HFFc6 (cell line): ENCODE measurements around the gene FAM43B. TPM values are rescaled to one million over a fixed set of nuclear protein-coding genes. Genes with fewer than 3 reads are reported as not detected.

Experiments used
- DNase-seq: peaks from one replicate; pipeline ENCODE4 v3.0.0-alpha.2; 2018
- H3K27ac Mint-ChIP-seq: 2 replicates; pipeline ENCODE4 v1.8.0; 2020; ENCODE audit warnings: mild to moderate bottlenecking, mixed read lengths
- H3K27me3 Mint-ChIP-seq: 2 replicates; pipeline ENCODE4 v1.8.0; 2021; ENCODE audit warnings: mild to moderate bottlenecking, moderate library complexity, mixed read lengths; ENCODE audit not compliant: insufficient read depth
- H3K36me3 Mint-ChIP-seq: 2 replicates; pipeline ENCODE4 v1.8.0; 2021; ENCODE audit warnings: low read depth, mixed read lengths
- H3K4me1 Mint-ChIP-seq: 2 replicates; pipeline ENCODE4 v1.8.0; 2020; ENCODE audit warnings: low read depth, mixed read lengths
- H3K4me3 Mint-ChIP-seq: 2 replicates; pipeline ENCODE4 v1.8.0; 2020; ENCODE audit warnings: mild to moderate bottlenecking, moderate library complexity, mixed read lengths
- H3K9me3 Mint-ChIP-seq: 2 replicates; pipeline ENCODE4 v1.8.0; 2020; ENCODE audit warnings: mild to moderate bottlenecking, mixed read lengths
- total RNA-seq, 6 experiments: library from RNA; stranded (reverse); fragmentation: NEBNext Ultra II Directional; extraction: Animal tissue kit (Norgen Biotek cat#: 25700); gene quantifications; 2 replicates in 1 of 6; 3 replicates in 5 of 6; pipeline ENCODE4 v1.2.3, GENCODE V29; 2021
- TF ChIP-seq, protein P1 (sequence below): fragments of 200-600 bp; sonication (generic); IDR thresholded peaks from 2 replicates; pipeline ENCODE4 v1.5.0; 2021; ENCODE audit warnings: antibody characterized with exemption, mild to moderate bottlenecking

Gene FAM43B
- total RNA-seq, 6 experiments from 2014 or later, result 0.07 TPM; not detected in 5

DNA sequence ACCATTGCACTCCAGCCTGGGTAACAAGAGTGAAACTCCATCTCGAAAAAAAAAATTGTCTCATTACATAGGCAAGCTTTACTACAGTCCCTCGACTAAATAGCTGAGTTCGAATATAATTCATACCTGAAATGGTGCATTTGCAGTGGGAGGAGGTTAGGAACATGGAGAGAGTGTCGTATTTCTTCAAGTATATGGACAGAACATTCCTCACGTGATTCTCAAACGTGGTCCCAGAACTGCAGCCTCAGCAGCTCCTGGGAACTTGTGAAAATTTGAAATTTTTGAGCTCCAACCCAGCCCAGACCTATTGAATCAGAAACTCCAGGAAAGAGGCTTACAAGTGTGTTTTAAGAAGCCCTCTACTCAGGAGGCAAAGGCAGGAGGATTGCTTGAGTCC lies 43.7 kb downstream of the FAM43B start:
- DNase-seq, result no peak
- no peaks in the 10 kb centered on the region for H3K9me3 Mint-ChIP-seq
- peaks cover 6% of the 10 kb centered on the region for H3K27me3 Mint-ChIP-seq
- no peak overlapping the region for H3K4me3 Mint-ChIP-seq
- TF ChIP-seq, protein P1, sequence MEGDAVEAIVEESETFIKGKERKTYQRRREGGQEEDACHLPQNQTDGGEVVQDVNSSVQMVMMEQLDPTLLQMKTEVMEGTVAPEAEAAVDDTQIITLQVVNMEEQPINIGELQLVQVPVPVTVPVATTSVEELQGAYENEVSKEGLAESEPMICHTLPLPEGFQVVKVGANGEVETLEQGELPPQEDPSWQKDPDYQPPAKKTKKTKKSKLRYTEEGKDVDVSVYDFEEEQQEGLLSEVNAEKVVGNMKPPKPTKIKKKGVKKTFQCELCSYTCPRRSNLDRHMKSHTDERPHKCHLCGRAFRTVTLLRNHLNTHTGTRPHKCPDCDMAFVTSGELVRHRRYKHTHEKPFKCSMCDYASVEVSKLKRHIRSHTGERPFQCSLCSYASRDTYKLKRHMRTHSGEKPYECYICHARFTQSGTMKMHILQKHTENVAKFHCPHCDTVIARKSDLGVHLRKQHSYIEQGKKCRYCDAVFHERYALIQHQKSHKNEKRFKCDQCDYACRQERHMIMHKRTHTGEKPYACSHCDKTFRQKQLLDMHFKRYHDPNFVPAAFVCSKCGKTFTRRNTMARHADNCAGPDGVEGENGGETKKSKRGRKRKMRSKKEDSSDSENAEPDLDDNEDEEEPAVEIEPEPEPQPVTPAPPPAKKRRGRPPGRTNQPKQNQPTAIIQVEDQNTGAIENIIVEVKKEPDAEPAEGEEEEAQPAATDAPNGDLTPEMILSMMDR, result no peak
- no peak overlapping the region for H3K27ac Mint-ChIP-seq
- H3K36me3 Mint-ChIP-seq, result peaks cover 10% of the 10 kb centered on the region
- peaks cover 21% of the 10 kb centered on the region for H3K4me1 Mint-ChIP-seq

DNA sequence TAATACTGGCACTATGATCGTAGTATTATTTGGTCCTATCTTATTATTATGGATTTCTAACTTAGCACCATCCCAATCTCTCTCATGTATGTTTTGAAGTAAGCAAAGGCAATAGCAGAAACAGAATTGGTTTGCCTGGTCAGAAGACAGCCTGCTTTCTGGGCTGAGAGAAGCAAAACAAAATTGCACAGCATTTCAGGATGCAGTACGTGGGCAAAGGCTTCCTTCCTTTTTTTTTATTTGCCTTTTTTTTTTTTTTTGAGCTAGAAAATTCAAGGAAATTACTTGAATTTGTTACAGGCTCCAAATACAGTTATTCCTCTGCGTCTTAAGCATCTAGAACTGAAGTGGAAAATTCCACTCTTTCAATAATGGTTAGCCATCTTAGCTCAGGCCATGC lies 45.3 kb downstream of the FAM43B start:
- Mint-ChIP-seq H3K36me3 (peaks cover 17% of the 10 kb centered on the region), H3K27ac (no peak overlapping the region), H3K4me1 (peaks cover 36% of the 10 kb centered on the region), H3K4me3 (no peak overlapping the region), H3K27me3 (peaks cover 5% of the 10 kb centered on the region), H3K9me3 (no peaks in the 10 kb centered on the region)
- no peak for DNase-seq
- TF ChIP-seq, protein P1, result no peak

DNA sequence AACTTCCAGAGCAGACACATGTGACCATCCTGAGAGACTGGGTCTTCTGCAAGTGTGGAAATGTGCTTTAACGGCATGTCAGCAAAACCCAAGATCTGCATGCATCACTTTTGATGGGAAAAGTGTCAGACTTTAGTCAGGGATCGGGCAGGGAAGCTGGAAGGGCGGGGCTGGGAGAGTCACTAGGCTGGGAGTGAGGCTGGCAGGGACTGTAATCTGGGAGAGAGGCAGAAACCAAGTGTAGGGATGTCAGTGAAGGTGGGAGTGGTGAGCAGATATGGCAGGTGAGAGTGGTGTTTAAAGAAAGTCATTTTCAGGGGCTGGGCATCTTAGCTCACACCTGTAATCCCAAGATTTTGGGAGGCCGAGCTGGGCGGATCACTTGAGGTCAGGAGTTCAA lies 47.8 kb downstream of the FAM43B start:
- peak overlapping the region; percentile 33; the same call in 1 of the 2 replicates for H3K4me3 Mint-ChIP-seq
- DNase-seq, result no peak
- H3K27ac Mint-ChIP-seq, result peak overlapping the region; percentile 98
- H3K4me1 Mint-ChIP-seq, result peaks cover 61% of the 10 kb centered on the region
- peaks cover 26% of the 10 kb centered on the region for H3K36me3 Mint-ChIP-seq
- H3K27me3 Mint-ChIP-seq, result peaks cover 4% of the 10 kb centered on the region; the same call in 1 of the 2 replicates
- H3K9me3 Mint-ChIP-seq, result no peaks in the 10 kb centered on the region
- TF ChIP-seq, protein P1, result no peak

DNA sequence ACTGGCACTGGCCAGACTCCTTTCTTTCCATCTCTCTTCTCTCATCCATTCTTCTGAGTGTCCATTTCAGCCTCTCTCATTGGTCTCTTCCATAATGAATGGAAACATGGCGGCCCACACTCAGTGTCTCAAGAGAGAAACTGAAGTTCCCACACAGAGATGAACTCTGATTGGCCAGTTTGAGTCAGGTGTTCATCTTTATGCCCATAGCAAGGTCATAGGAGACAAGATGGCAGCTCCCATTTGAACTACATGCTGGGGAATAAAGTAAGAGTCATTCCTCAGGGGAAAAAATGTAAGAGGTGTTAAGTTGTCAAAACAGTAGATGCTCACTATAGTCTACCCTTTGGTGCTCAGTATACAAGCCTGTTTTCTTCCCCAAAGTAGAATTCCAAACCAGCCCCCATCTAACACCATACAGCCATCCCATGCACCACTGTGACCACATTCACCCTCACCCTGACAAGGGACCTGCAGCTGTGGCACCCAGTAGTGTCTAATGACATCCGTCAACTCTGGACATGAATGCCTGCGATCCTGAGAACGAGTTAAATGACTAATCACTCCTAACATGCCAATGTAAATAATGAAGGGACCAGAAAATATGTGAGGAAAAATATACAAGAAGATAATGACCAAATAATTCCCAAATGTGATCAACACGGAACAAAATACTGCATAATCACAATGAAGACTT lies 48.9 kb downstream of the FAM43B start:
- peak overlapping the region; percentile 49 for H3K4me3 Mint-ChIP-seq
- TF ChIP-seq, protein P1, result no peak
- peak overlapping the region; percentile 98 for H3K27ac Mint-ChIP-seq
- H3K27me3 Mint-ChIP-seq, result peaks cover 2% of the 10 kb centered on the region; the same call in 1 of the 2 replicates
- H3K9me3 Mint-ChIP-seq, result no peaks in the 10 kb centered on the region
- H3K36me3 Mint-ChIP-seq, result peaks cover 27% of the 10 kb centered on the region
- DNase-seq, result peak; percentile 41
- H3K4me1 Mint-ChIP-seq, result peaks cover 65% of the 10 kb centered on the region

DNA sequence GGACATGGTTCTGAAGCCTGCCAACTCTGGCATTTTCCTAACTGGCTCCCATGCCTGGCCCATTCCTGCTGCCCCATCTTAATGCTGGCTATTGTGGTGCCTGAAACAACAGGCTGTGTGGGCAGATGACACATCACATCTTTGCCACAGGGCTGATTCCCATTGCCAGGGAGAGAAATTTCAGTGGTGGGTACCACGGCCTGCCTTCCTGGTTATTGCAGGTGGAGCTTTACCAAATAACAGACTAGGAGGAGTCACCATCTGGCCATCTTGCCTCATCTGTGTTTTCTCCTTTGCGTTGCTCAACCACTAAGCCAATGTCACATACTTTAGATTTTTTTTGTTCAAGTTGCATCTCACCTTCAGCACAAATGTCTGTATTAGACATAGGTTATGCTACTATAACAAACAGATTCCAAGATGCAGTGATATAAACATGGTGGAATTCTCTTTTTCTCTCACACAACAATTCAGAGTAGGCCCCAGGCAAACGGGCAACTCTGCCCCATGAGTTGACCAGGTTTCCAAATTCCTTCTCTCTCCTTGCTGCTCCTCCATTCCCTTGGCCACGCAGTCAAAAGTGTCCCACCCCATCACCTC lies 50.6 kb downstream of the FAM43B start:
- peaks cover 2% of the 10 kb centered on the region; the same call in 1 of the 2 replicates for H3K27me3 Mint-ChIP-seq
- H3K36me3 Mint-ChIP-seq, result peaks cover 27% of the 10 kb centered on the region
- peak overlapping the region; percentile 64 for H3K4me3 Mint-ChIP-seq
- TF ChIP-seq, protein P1, result no peak
- no peak for DNase-seq
- H3K4me1 Mint-ChIP-seq, result peaks cover 81% of the 10 kb centered on the region
- H3K9me3 Mint-ChIP-seq, result no peaks in the 10 kb centered on the region
- H3K27ac Mint-ChIP-seq, result peak overlapping the region; percentile 98
